Loucy (cell line): ENCODE data around the gene TMCC2.

Experiments used
- H2AFZ ChIP-seq: fragments of 200-600 bp; sonication (generic); 2 replicates; pipeline ENCODE4 v1.6.0; 2016; ENCODE audit warnings: antibody characterized with exemption, mild to moderate bottlenecking, low read length, moderate library complexity
- H3F3A ChIP-seq: fragments of 200-600 bp; 2 replicates; pipeline ENCODE4 v1.6.0; 2016; ENCODE audit warnings: antibody characterized with exemption, low read depth, mild to moderate bottlenecking
- H3K27me3 ChIP-seq: fragments of 200-600 bp; sonication (generic); 2 replicates; pipeline ENCODE4 v1.6.1; 2014; ENCODE audit warnings: low read length, mild to moderate bottlenecking; ENCODE audit not compliant: insufficient read depth, poor library complexity, severe bottlenecking
- H3K36me3 ChIP-seq: fragments of 200-600 bp; sonication (generic); 2 replicates; pipeline ENCODE4 v1.6.1; 2016; ENCODE audit warnings: low read length; ENCODE audit not compliant: insufficient read depth
- H3K4me1 ChIP-seq: fragments of 200-600 bp; sonication (generic); 2 replicates; pipeline ENCODE4 v1.5.1; 2014; ENCODE audit warnings: low read length, mild to moderate bottlenecking; ENCODE audit not compliant: insufficient read depth, poor library complexity, severe bottlenecking
- H3K4me2 ChIP-seq: fragments of 200-600 bp; sonication (generic); 2 replicates; pipeline ENCODE4 v1.6.0; 2014; ENCODE audit warnings: antibody characterized with exemption, low read length, low read depth, mild to moderate bottlenecking; ENCODE audit not compliant: poor library complexity, severe bottlenecking
- H3K4me3 ChIP-seq: fragments of 200-600 bp; sonication (generic); 2 replicates; pipeline ENCODE4 v1.5.1; 2014; ENCODE audit warnings: low read length, mild to moderate bottlenecking, mixed read lengths; ENCODE audit not compliant: poor library complexity, severe bottlenecking
- H3K79me2 ChIP-seq: fragments of 200-600 bp; sonication (generic); 2 replicates; pipeline ENCODE4 v1.6.1; 2014; ENCODE audit warnings: low read length; ENCODE audit not compliant: insufficient read depth
- H3K9ac ChIP-seq: fragments of 200-600 bp; sonication (generic); 2 replicates; pipeline ENCODE4 v1.6.0; 2014; ENCODE audit warnings: mild to moderate bottlenecking, low read depth, low read length, moderate library complexity; ENCODE audit not compliant: poor library complexity, severe bottlenecking
- H3K9me2 ChIP-seq: fragments of 200-600 bp; sonication (generic); replicated peaks from 2 replicates; pipeline ENCODE4 v1.6.1; 2016; ENCODE audit warnings: low read depth, low read length, mixed read lengths
- H3K9me3 ChIP-seq: fragments of 200-600 bp; sonication (generic); 2 replicates; pipeline ENCODE4 v1.6.1; 2014; ENCODE audit warnings: mild to moderate bottlenecking, antibody characterized with exemption, low read length, low read depth; ENCODE audit not compliant: insufficient read depth
- H4K20me1 ChIP-seq: fragments of 200-600 bp; sonication (generic); 2 replicates; pipeline ENCODE4 v1.6.0; 2014; ENCODE audit warnings: antibody characterized with exemption, low read length, mild to moderate bottlenecking; ENCODE audit not compliant: insufficient read depth, poor library complexity, severe bottlenecking
- CTCF ChIP-seq: fragments of 200-600 bp; sonication (generic); conservative IDR thresholded peaks from 2 replicates; pipeline ENCODE4 v1.5.1; 2014; ENCODE audit warnings: mild to moderate bottlenecking, antibody characterized with exemption, low read length
- EZH2phosphoT487 ChIP-seq: fragments of 200-600 bp; IDR thresholded peaks from 2 replicates; pipeline ENCODE4 v1.6.1; 2018; ENCODE audit warnings: antibody characterized with exemption, mild to moderate bottlenecking, moderate library complexity, borderline replicate concordance

TMCC2 gene

GRCh38 chr1:205216588-205216987, 11.2 kb upstream of the TMCC2 start:
- TF ChIP-seq EZH2phosphoT487 (no peak), CTCF (no peak)
- Histone ChIP-seq H2AFZ (no peak overlapping the region), H3F3A (no peaks in the 10 kb centered on the region), H3K4me1 (peaks cover 17% of the 10 kb centered on the region), H3K79me2 (no peaks in the 10 kb centered on the region), H3K9me2 (no peaks in the 10 kb centered on the region), H3K9me3 (no peaks in the 10 kb centered on the region), H3K4me2 (no peak overlapping the region), H3K36me3 (no peaks in the 10 kb centered on the region), H4K20me1 (no peaks in the 10 kb centered on the region), H3K4me3 (no peak overlapping the region), H3K9ac (no peak overlapping the region), H3K27me3 (no peaks in the 10 kb centered on the region)

- Histone ChIP-seq H3K4me2 (no peak overlapping the region), H3K4me1 (peaks cover 12% of the 10 kb centered on the region), H2AFZ (no peak overlapping the region), H4K20me1 (no peaks in the 10 kb centered on the region), H3K9ac (no peak overlapping the region), H3K9me3 (no peaks in the 10 kb centered on the region), H3F3A (no peaks in the 10 kb centered on the region), H3K9me2 (no peaks in the 10 kb centered on the region), H3K27me3 (no peaks in the 10 kb centered on the region), H3K79me2 (no peaks in the 10 kb centered on the region), H3K36me3 (no peaks in the 10 kb centered on the region), H3K4me3 (no peak overlapping the region)
- TF ChIP-seq CTCF: no peak
These were observed 10.3 kb upstream of the TMCC2 start for GRCh38 chr1:205217418-205217817.

GRCh38 chr1:205220421-205220820, 7.3 kb upstream of the TMCC2 start:
- Histone ChIP-seq H3K36me3 (no peaks in the 10 kb centered on the region), H3K4me1 (peaks cover 2% of the 10 kb centered on the region), H4K20me1 (no peaks in the 10 kb centered on the region), H3F3A (no peaks in the 10 kb centered on the region), H3K4me2 (no peak overlapping the region), H3K9ac (no peak overlapping the region), H3K79me2 (no peaks in the 10 kb centered on the region), H3K9me2 (no peaks in the 10 kb centered on the region), H3K4me3 (no peak overlapping the region), H3K27me3 (no peaks in the 10 kb centered on the region), H3K9me3 (no peaks in the 10 kb centered on the region), H2AFZ (no peak overlapping the region)
- no peak for TF ChIP-seq CTCF
- TF ChIP-seq EZH2phosphoT487: no peak
